K562 (cell line): ENCODE measurements around the gene L3MBTL1. TPM values are rescaled to one million over a fixed set of nuclear protein-coding genes. Genes with fewer than 3 reads are reported as not detected.

Source experiments
- ARID3A ChIP-seq: IDR thresholded peaks from 2 replicates; pipeline ENCODE4 v1.6.1; 2012; ENCODE audit warnings: low read depth, low read length, improper control_type of control experiment, borderline replicate concordance
- CREB1 ChIP-seq, 2 experiments: sonication (generic) in 1 of 2; formaldehyde crosslinking in 1 of 2; IDR thresholded peaks; 2 replicates each; pipeline versions ENCODE4 v1.6.1 to v1.8.0; 2012 to 2022; ENCODE audit warnings: inconsistent platforms in 1 of 2, mild to moderate bottlenecking in 1 of 2, missing genetic modification reagents in 1 of 2, moderate library complexity in 1 of 2
- DEAF1 ChIP-seq: fragments of 450-650 bp; formaldehyde crosslinking; IDR thresholded peaks from 2 replicates; pipeline ENCODE4 v1.4.0; 2020; ENCODE audit warnings: mild to moderate bottlenecking, moderate library complexity
- GTF2E2 ChIP-seq: fragments of 200-800 bp; sonication (Bioruptor generic); IDR thresholded peaks from 2 replicates; pipeline ENCODE4 v1.6.1; 2016; ENCODE audit warnings: missing genetic modification characterization, missing compliant biosample characterization
- HBP1 ChIP-seq: fragments of 450-650 bp; formaldehyde crosslinking; IDR thresholded peaks from 2 replicates; pipeline ENCODE4 v1.4.0; 2022; ENCODE audit warnings: missing genetic modification characterization
- ID3 ChIP-seq, 2 experiments: fragments of 250-450 bp in 1 of 2; fragments of 450-650 bp in 1 of 2; sonication (Bioruptor Pico) in 1 of 2; IDR thresholded peaks; 2 replicates each; pipeline versions ENCODE4 v1.6.1 to v1.8.0; 2016 to 2021; ENCODE audit warnings: mild to moderate bottlenecking in 2 of 2, moderate library complexity in 2 of 2, missing compliant biosample characterization in 1 of 2, missing genetic modification characterization in 1 of 2
- MTA2 ChIP-seq: fragments of 450-650 bp; IDR thresholded peaks from 2 replicates; pipeline ENCODE4 v1.6.1; 2016; ENCODE audit warnings: low read depth
- NFIX ChIP-seq: fragments of 250-450 bp; sonication (Bioruptor Pico); IDR thresholded peaks from 2 replicates; pipeline ENCODE4 v1.4.0; 2020; ENCODE audit warnings: low read depth, mild to moderate bottlenecking, moderate library complexity
- POLR2AphosphoS5 ChIP-seq: IDR thresholded peaks from 2 replicates; pipeline ENCODE4 v1.6.1; 2011; ENCODE audit warnings: mild to moderate bottlenecking, low read depth, low read length, moderate library complexity; ENCODE audit not compliant: control insufficient read depth, insufficient read depth
- PTTG1 ChIP-seq: fragments of 450-650 bp; IDR thresholded peaks from 2 replicates; pipeline ENCODE4 v1.6.1; 2016; ENCODE audit warnings: low read depth, mild to moderate bottlenecking, missing genetic modification characterization, missing compliant biosample characterization
- TCF7L2 ChIP-seq: fragments of 150-350 bp; IDR thresholded peaks from 2 replicates; pipeline ENCODE4 v1.6.1; 2016; ENCODE audit warnings: low read depth, mild to moderate bottlenecking, low read length, moderate library complexity
- YY1 ChIP-seq, 3 experiments: IDR thresholded peaks; 2 replicates each; pipeline ENCODE4 v1.6.1; 2011; ENCODE audit warnings: low read length in 2 of 3, mild to moderate bottlenecking in 2 of 3, moderate library complexity in 2 of 3, borderline replicate concordance in 1 of 3, control low read depth in 1 of 3, low read depth in 1 of 3; ENCODE audit not compliant: insufficient read depth in 3 of 3, insufficient replicate concordance in 2 of 3, control insufficient read depth in 1 of 3, insufficient read length in 1 of 3; ENCODE audit errors: extremely low read depth in 1 of 3
- ZBTB2 ChIP-seq: fragments of 450-650 bp; IDR thresholded peaks from 2 replicates; pipeline ENCODE4 v1.6.1; 2016; ENCODE audit warnings: antibody characterized with exemption
- ZNF212 ChIP-seq: fragments of 450-650 bp; formaldehyde crosslinking; IDR thresholded peaks from 2 replicates; pipeline ENCODE4 v1.4.0; 2020; ENCODE audit warnings: mild to moderate bottlenecking
- ZNF232 ChIP-seq: sonication (generic); formaldehyde crosslinking; IDR thresholded peaks from 2 replicates; pipeline ENCODE4 v1.8.0; 2022; ENCODE audit warnings: mild to moderate bottlenecking, missing genetic modification reagents
- ZNF316 ChIP-seq: fragments of 450-650 bp; IDR thresholded peaks from 2 replicates; pipeline ENCODE4 v1.6.1; 2016
- polyA plus RNA-seq, 8 experiments: library from polyadenylated mRNA; depleted of rRNA in 4 of 8; stranded (reverse) in 5 of 8; unstranded in 3 of 8; fragments of >200 nt; fragmentation: Nextera tagmentation in 2 of 8; fragmentation: Illumina TruSeq in 1 of 8; extraction: Ambion mirVana in 2 of 8; extraction: Trizol in 1 of 8; gene quantifications; 2 replicates each; pipeline versions ENCODE4 v1.2.1 to v1.2.3, GENCODE V29; 2011 to 2014; ENCODE audit warnings: inconsistent platforms in 1 of 8, missing spikeins in 1 of 8
- total RNA-seq, 7 experiments: library from RNA; depleted of rRNA in 6 of 7; stranded (reverse); fragments of >200 nt in 6 of 7; fragmentation: Illumina TruSeq in 2 of 7; extraction: Trizol in 2 of 7; gene quantifications; 2 replicates each; pipeline versions ENCODE4 v1.2.1 to v1.2.3, GENCODE V29; 2011 to 2021; ENCODE audit warnings: low replicate concordance in 1 of 7

The L3MBTL1 gene
- total and polyA plus RNA-seq, 9 of the 15 experiments (the other 6 are each of a cell fraction or from before 2014, with no cell fraction given) = 0.77 to 10.0 (median 4.4) TPM

GRCh38 chr20:43459022-43459942 lies 48.2 kb upstream of the L3MBTL1 start (continued):
- TF ChIP-seq ZBTB2 = 0 out of 2 replicates have a peak, but pooled peaks have one; percentile 50
- TF ChIP-seq GTF2E2 (tag) = no peak
- peak; percentile 53; the same call in 1 of the 2 replicates for TF ChIP-seq PTTG1
- TF ChIP-seq HBP1 (CRISPR knock-in tag) = no peak
- TF ChIP-seq TCF7L2 = no peak
- no peak for TF ChIP-seq ZNF232 (CRISPR knock-in tag)
- peak in 1 of 3 experiments; percentile 57 for TF ChIP-seq YY1 (IDR thresholded peaks at IDR 0.05; ENCODE audit: borderline replicate concordance in 1 of 3, control insufficient read depth in 1 of 3, extremely low read depth in 1 of 3, insufficient read depth in 3 of 3, insufficient read length in 1 of 3, insufficient replicate concordance in 2 of 3, low read depth in 1 of 3, low read length in 2 of 3)
- no peak for TF ChIP-seq DEAF1 (CRISPR knock-in tag)
- TF ChIP-seq CREB1 (IDR thresholded peaks at IDR 0.05) = peak; percentile 38; the same call in 1 of the 2 replicates
- 0 out of 2 replicates have a peak, but pooled peaks have one; percentile 33 for TF ChIP-seq CREB1 (CRISPR knock-in tag; IDR thresholded peaks at IDR 0.05)
- peak; percentile 44; the same call in 1 of the 2 replicates for TF ChIP-seq POLR2AphosphoS5
- TF ChIP-seq ID3 (CRISPR knock-in tag; IDR thresholded peaks at IDR 0.05) = no peak
- TF ChIP-seq ID3 (tag; IDR thresholded peaks at IDR 0.05) = peak; percentile 59; the same call in 1 of the 2 replicates
- TF ChIP-seq NFIX (CRISPR knock-in tag) = no peak
- TF ChIP-seq ZNF316 = no peak
- TF ChIP-seq ARID3A = no peak
- peak; percentile 58; the same call in 1 of the 2 replicates for TF ChIP-seq MTA2
- no peak for TF ChIP-seq ZNF212 (CRISPR knock-in tag)
